Esophagus muscularis mucosa (tissue), 4 donors: Measurements from ENCODE around the gene ZFYVE28.

Experiments
- CTCF ChIP-seq, 3 experiments: fragments of 200-600 bp in 2 of 3; fragments of 450-650 bp in 1 of 3; sonication (generic) in 2 of 3; IDR thresholded peaks; one replicate each; pipeline ENCODE4 v1.5.1; 2017 to 2019; ENCODE audit warnings: antibody characterized with exemption in 3 of 3, mild to moderate bottlenecking in 2 of 3, moderate library complexity in 1 of 3
- EP300 ChIP-seq: sonication (generic); formaldehyde crosslinking; IDR thresholded peaks from one replicate; pipeline ENCODE4 v1.6.1; 2017; ENCODE audit warnings: antibody characterized with exemption
- POLR2A ChIP-seq: fragments of 450-650 bp; IDR thresholded peaks from one replicate; pipeline ENCODE4 v1.6.1; 2017; ENCODE audit warnings: antibody characterized with exemption, moderate library complexity, mild to moderate bottlenecking, low read depth
- POLR2AphosphoS5 ChIP-seq, 2 donors: sonication (generic); formaldehyde crosslinking; IDR thresholded peaks; one replicate each; pipeline ENCODE4 v1.6.1; 2017; ENCODE audit warnings: antibody characterized with exemption in 2 of 2

- TF ChIP-seq CTCF (IDR thresholded peaks at IDR 0.05): no peak
- TF ChIP-seq EP300: no peak
- TF ChIP-seq POLR2A: no peak
- no peak for TF ChIP-seq POLR2AphosphoS5 (IDR thresholded peaks at IDR 0.05)
Measured at GRCh38 chr4:2347190-2347589, 71.3 kb downstream of the ZFYVE28 start.
